ENCODE measurements around the gene KDM4B.

Gene KDM4B

GRCh38 chr19:5103812-5104410, 135.0 kb downstream of the KDM4B start:
- TF ChIP-seq SPI1 (IDR thresholded peaks at IDR 0.05; ENCODE audit: borderline replicate concordance, low read depth) (no peak), POLR2AphosphoS5 (IDR thresholded peaks at IDR 0.05; ENCODE audit: low read depth) (no peak), GABPA (IDR thresholded peaks at IDR 0.05; ENCODE audit: low read depth) (no peak), CTCF (IDR thresholded peaks at IDR 0.05; ENCODE audit: insufficient read depth, low read length) (no peak), REST (IDR thresholded peaks at IDR 0.05; ENCODE audit: insufficient replicate concordance, low read depth) (no peak)
- Histone ChIP-seq H3K27me3 (ENCODE audit: insufficient read depth, poor library complexity, severe bottlenecking) (no peaks in the 10 kb centered on the region), H3K27ac (replicated peaks) (no peak overlapping the region), H3K4me3 (replicated peaks; ENCODE audit: insufficient read depth, low read length) (no peak overlapping the region)
- no peak for DNase-seq (ENCODE audit: low read depth in 1 of 2, low spot score in 1 of 2)

- Histone ChIP-seq H3K4me3 (replicated peaks; ENCODE audit: insufficient read depth, low read length) (no peak overlapping the region), H3K27me3 (ENCODE audit: insufficient read depth, poor library complexity, severe bottlenecking) (no peaks in the 10 kb centered on the region), H3K27ac (replicated peaks) (no peak overlapping the region)
- TF ChIP-seq POLR2AphosphoS5 (IDR thresholded peaks at IDR 0.05; ENCODE audit: low read depth) (no peak), GABPA (IDR thresholded peaks at IDR 0.05; ENCODE audit: low read depth) (no peak), REST (IDR thresholded peaks at IDR 0.05; ENCODE audit: insufficient replicate concordance, low read depth) (no peak), SPI1 (IDR thresholded peaks at IDR 0.05; ENCODE audit: borderline replicate concordance, low read depth) (no peak), CTCF (IDR thresholded peaks at IDR 0.05; ENCODE audit: insufficient read depth, low read length) (no peak)
- no peak for DNase-seq (ENCODE audit: low read depth in 1 of 2, low spot score in 1 of 2)
Observed at GRCh38 chr19:5104871-5105351, 136.0 kb downstream of the KDM4B start.

GRCh38 chr19:5106191-5106726, 137.3 kb downstream of the KDM4B start:
- no peak for TF ChIP-seq CTCF (IDR thresholded peaks at IDR 0.05; ENCODE audit: insufficient read depth, low read length)
- no peak for TF ChIP-seq SPI1 (IDR thresholded peaks at IDR 0.05; ENCODE audit: borderline replicate concordance, low read depth)
- TF ChIP-seq REST (IDR thresholded peaks at IDR 0.05; ENCODE audit: insufficient replicate concordance, low read depth): no peak
- no peak for TF ChIP-seq GABPA (IDR thresholded peaks at IDR 0.05; ENCODE audit: low read depth)
- no peak for TF ChIP-seq POLR2AphosphoS5 (IDR thresholded peaks at IDR 0.05; ENCODE audit: low read depth)
- no peak for DNase-seq (ENCODE audit: low read depth in 1 of 2, low spot score in 1 of 2)
- no peak overlapping the region for H3K4me3 ChIP-seq (replicated peaks; ENCODE audit: insufficient read depth, low read length)

More at GRCh38 chr19:5106191-5106726, 137.3 kb downstream of the KDM4B start:
- no peak overlapping the region for H3K27ac ChIP-seq (replicated peaks)
- no peaks in the 10 kb centered on the region for H3K27me3 ChIP-seq (ENCODE audit: insufficient read depth, poor library complexity, severe bottlenecking)
